K562 (cell line): ENCODE results near the gene ATF3. TPM values are rescaled to one million over a fixed set of nuclear protein-coding genes. Genes with fewer than 3 reads are reported as not detected.

Experiments used
- CC2D1A ChIP-seq: fragments of 450-650 bp; IDR thresholded peaks from 2 replicates; pipeline ENCODE4 v1.6.1; 2017; ENCODE audit warnings: mild to moderate bottlenecking
- HDGF ChIP-seq: fragments of 450-650 bp; IDR thresholded peaks from 2 replicates; pipeline ENCODE4 v1.6.1; 2016
- JUND ChIP-seq, 2 experiments: IDR thresholded peaks; 2 replicates in 1 of 2; 3 replicates in 1 of 2; pipeline ENCODE4 v1.6.1; 2011; ENCODE audit warnings: borderline replicate concordance in 2 of 2, low read depth in 2 of 2, low read length in 2 of 2, improper control_type of control experiment in 1 of 2, missing biosample characterization in 1 of 2, missing genetic modification characterization in 1 of 2, missing genetic modification reagents in 1 of 2
- KDM1A ChIP-seq, 2 experiments: fragments of 450-650 bp; IDR thresholded peaks; 2 replicates each; pipeline ENCODE4 v1.6.1; 2016; ENCODE audit warnings: mild to moderate bottlenecking in 2 of 2
- KHSRP ChIP-seq: fragments of 450-650 bp; IDR thresholded peaks from 2 replicates; pipeline ENCODE4 v1.6.1; 2017
- NFE2L1 ChIP-seq: fragments of 450-650 bp; IDR thresholded peaks from 2 replicates; pipeline ENCODE4 v1.6.1; 2016; ENCODE audit warnings: missing genetic modification characterization, low read depth, mild to moderate bottlenecking, missing compliant biosample characterization, moderate library complexity, borderline replicate concordance
- NKRF ChIP-seq: fragments of 450-650 bp; IDR thresholded peaks from 2 replicates; pipeline ENCODE4 v1.6.1; 2016; ENCODE audit warnings: borderline replicate concordance
- OTX1 ChIP-seq: fragments of 450-650 bp; formaldehyde crosslinking; IDR thresholded peaks from 2 replicates; pipeline ENCODE4 v1.4.0; 2022; ENCODE audit warnings: mild to moderate bottlenecking
- PHTF2 ChIP-seq: fragments of 250-450 bp; sonication (Bioruptor Pico); IDR thresholded peaks from 2 replicates; pipeline ENCODE4 v1.5.0; 2021; ENCODE audit warnings: mild to moderate bottlenecking
- PML ChIP-seq: IDR thresholded peaks from 2 replicates; pipeline ENCODE4 v1.6.1; 2012; ENCODE audit warnings: low read length, inconsistent platforms
- PPARD ChIP-seq: fragments of 250-450 bp; sonication (Bioruptor Pico); IDR thresholded peaks from 2 replicates; pipeline ENCODE4 v1.8.0; 2022; ENCODE audit warnings: inconsistent platforms, mild to moderate bottlenecking, moderate library complexity
- TAF15 ChIP-seq: fragments of 200-400 bp; formaldehyde crosslinking; IDR thresholded peaks from 2 replicates; pipeline ENCODE4 v1.6.1; 2017; ENCODE audit warnings: mild to moderate bottlenecking, low read depth, low read length, moderate library complexity
- ZBTB11 ChIP-seq, 3 experiments: fragments of 200-800 bp in 1 of 3; fragments of 250-450 bp in 1 of 3; fragments of 450-650 bp in 1 of 3; sonication (Bioruptor Pico) in 1 of 3; sonication (Bioruptor generic) in 1 of 3; formaldehyde crosslinking in 1 of 3; IDR thresholded peaks; 2 replicates each; pipeline versions ENCODE4 v1.6.1 to v1.8.0; 2016 to 2022; ENCODE audit warnings: mild to moderate bottlenecking in 2 of 3, missing genetic modification characterization in 2 of 3, missing compliant biosample characterization in 1 of 3, moderate library complexity in 1 of 3
- ZC3H11A ChIP-seq: IDR thresholded peaks from 2 replicates; pipeline ENCODE4 v1.6.1; 2012; ENCODE audit warnings: low read depth, low read length, improper control_type of control experiment
- ZFP30 ChIP-seq: fragments of 250-450 bp; sonication (Bioruptor Pico); IDR thresholded peaks from 2 replicates; pipeline ENCODE4 v1.8.0; 2022; ENCODE audit warnings: moderate library complexity, mild to moderate bottlenecking, inconsistent platforms, borderline replicate concordance
- ZNF140 ChIP-seq: fragments of 250-450 bp; sonication (Bioruptor Pico); IDR thresholded peaks from 2 replicates; pipeline ENCODE4 v1.8.0; 2021; ENCODE audit warnings: moderate library complexity, mild to moderate bottlenecking, inconsistent platforms
- polyA plus RNA-seq, 8 experiments: library from polyadenylated mRNA; depleted of rRNA in 4 of 8; stranded (reverse) in 5 of 8; unstranded in 3 of 8; fragments of >200 nt; fragmentation: Nextera tagmentation in 2 of 8; fragmentation: Illumina TruSeq in 1 of 8; extraction: Ambion mirVana in 2 of 8; extraction: Trizol in 1 of 8; gene quantifications; 2 replicates each; pipeline versions ENCODE4 v1.2.1 to v1.2.3, GENCODE V29; 2011 to 2014; ENCODE audit warnings: inconsistent platforms in 1 of 8, missing spikeins in 1 of 8
- total RNA-seq, 7 experiments: library from RNA; depleted of rRNA in 6 of 7; stranded (reverse); fragments of >200 nt in 6 of 7; fragmentation: Illumina TruSeq in 2 of 7; extraction: Trizol in 2 of 7; gene quantifications; 2 replicates each; pipeline versions ENCODE4 v1.2.1 to v1.2.3, GENCODE V29; 2011 to 2021; ENCODE audit warnings: low replicate concordance in 1 of 7
- TF ChIP-seq, protein P1 (sequence below): sonication (generic); formaldehyde crosslinking; IDR thresholded peaks from 2 replicates; pipeline ENCODE4 v1.5.0; 2020; ENCODE audit warnings: missing genetic modification reagents
- TF ChIP-seq, protein P2 (sequence below): fragments of 450-650 bp; IDR thresholded peaks from 2 replicates; pipeline ENCODE4 v1.6.1; 2017; ENCODE audit warnings: antibody characterized with exemption, mild to moderate bottlenecking

The ATF3 gene
- total and polyA plus RNA-seq, 9 of the 15 experiments (the other 6 are each of a cell fraction or from before 2014, with no cell fraction given) = 3.5 to 28.2 (median 19.8) TPM

DNA sequence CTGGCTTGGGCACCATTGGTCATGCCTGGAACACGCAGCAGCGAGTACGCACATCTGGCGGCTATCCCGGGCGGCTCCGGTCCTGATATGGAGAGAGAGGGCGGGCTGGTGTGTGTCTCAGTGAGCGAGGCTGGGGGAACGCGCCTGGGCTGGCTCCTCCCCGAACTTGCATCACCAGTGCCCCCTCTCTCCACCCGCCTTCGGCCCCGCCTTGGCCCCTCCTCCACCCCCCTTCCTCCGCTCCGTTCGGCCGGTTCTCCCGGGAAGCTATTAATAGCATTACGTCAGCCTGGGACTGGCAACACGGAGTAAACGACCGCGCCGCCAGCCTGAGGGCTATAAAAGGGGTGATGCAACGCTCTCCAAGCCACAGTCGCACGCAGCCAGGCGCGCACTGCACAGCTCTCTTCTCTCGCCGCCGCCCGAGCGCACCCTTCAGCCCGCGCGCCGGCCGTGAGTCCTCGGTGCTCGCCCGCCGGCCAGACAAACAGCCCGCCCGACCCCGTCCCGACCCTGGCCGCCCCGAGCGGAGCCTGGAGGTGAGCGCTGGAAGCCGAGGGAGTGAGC lies at the start of gene ATF3 (continued):
- TF ChIP-seq NKRF (no peak), ZFP30 (CRISPR knock-in tag) (no peak), PHTF2 (no peak), JUND (IDR thresholded peaks at IDR 0.05; ENCODE audit: borderline replicate concordance, low read depth, low read length) (peak; percentile 99), JUND (tag; IDR thresholded peaks at IDR 0.05; ENCODE audit: borderline replicate concordance, low read depth, low read length) (peak; percentile 95; the same call in 2 of the 3 replicates), OTX1 (CRISPR knock-in tag) (0 out of 2 replicates have a peak, but pooled peaks have one; percentile 13), ZNF140 (CRISPR knock-in tag) (no peak), HDGF (no peak), ZC3H11A (no peak), NFE2L1 (tag) (no peak), PML (peak; percentile 93), TAF15 (no peak), ZBTB11 (CRISPR knock-in tag; IDR thresholded peaks at IDR 0.05) (0 out of 6 replicates have a peak, but pooled peaks of 1 of the 3 experiments have one; percentile 12), KHSRP (no peak), CC2D1A (no peak), KDM1A (IDR thresholded peaks at IDR 0.05) (no peak), PPARD (CRISPR knock-in tag) (no peak)
- TF ChIP-seq, protein P1, sequence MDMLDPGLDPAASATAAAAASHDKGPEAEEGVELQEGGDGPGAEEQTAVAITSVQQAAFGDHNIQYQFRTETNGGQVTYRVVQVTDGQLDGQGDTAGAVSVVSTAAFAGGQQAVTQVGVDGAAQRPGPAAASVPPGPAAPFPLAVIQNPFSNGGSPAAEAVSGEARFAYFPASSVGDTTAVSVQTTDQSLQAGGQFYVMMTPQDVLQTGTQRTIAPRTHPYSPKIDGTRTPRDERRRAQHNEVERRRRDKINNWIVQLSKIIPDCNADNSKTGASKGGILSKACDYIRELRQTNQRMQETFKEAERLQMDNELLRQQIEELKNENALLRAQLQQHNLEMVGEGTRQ (CRISPR knock-in tag) = no peak
- TF ChIP-seq, protein P2, sequence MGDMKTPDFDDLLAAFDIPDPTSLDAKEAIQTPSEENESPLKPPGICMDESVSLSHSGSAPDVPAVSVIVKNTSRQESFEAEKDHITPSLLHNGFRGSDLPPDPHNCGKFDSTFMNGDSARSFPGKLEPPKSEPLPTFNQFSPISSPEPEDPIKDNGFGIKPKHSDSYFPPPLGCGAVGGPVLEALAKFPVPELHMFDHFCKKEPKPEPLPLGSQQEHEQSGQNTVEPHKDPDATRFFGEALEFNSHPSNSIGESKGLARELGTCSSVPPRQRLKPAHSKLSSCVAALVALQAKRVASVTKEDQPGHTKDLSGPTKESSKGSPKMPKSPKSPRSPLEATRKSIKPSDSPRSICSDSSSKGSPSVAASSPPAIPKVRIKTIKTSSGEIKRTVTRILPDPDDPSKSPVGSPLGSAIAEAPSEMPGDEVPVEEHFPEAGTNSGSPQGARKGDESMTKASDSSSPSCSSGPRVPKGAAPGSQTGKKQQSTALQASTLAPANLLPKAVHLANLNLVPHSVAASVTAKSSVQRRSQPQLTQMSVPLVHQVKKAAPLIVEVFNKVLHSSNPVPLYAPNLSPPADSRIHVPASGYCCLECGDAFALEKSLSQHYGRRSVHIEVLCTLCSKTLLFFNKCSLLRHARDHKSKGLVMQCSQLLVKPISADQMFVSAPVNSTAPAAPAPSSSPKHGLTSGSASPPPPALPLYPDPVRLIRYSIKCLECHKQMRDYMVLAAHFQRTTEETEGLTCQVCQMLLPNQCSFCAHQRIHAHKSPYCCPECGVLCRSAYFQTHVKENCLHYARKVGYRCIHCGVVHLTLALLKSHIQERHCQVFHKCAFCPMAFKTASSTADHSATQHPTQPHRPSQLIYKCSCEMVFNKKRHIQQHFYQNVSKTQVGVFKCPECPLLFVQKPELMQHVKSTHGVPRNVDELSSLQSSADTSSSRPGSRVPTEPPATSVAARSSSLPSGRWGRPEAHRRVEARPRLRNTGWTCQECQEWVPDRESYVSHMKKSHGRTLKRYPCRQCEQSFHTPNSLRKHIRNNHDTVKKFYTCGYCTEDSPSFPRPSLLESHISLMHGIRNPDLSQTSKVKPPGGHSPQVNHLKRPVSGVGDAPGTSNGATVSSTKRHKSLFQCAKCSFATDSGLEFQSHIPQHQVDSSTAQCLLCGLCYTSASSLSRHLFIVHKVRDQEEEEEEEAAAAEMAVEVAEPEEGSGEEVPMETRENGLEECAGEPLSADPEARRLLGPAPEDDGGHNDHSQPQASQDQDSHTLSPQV = no peak
